Stimulated activated CD4-positive, alpha-beta T cell treated with anti-CD3 and anti-CD28 coated beads, Interleukin-12 subunit alpha, Interleukin-12 subunit beta, amount 100 ng/mL, for 24 hours (primary cell): ENCODE data around the gene GP9.

Source experiments
- DNase-seq, 2 experiments: peaks; one replicate each; pipeline ENCODE4 v3.0.0-alpha.2; 2020; ENCODE audit warnings: low read depth in 2 of 2

The GP9 gene

GRCh38 chr3:129060276-129061022, at the start of gene GP9:
Gene GP9 (plus strand): TSS chr3:129060779. CDS start chr3:129061740, 961 bp downstream.
- no peak for DNase-seq

DNA sequence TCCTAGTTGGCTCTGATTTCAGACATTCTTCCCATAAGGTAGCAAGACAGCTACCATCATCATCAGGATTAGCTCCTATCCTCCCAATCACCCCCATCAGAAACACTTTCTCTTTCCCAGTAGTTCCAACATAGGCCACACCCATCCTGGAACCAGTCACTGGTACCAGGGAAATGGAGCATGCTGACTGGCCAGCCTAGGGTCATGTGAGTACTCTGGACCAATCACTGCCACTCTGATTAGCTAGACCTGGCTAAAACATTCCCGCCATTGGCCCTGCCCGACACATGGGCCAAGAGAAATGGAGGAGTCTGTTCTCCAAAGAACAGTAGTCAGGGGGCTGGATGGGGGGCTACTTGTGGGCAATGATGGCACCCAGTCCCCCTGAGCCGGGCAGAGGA, 47.1 kb upstream of the GP9 start:
- DNase-seq: no peak

- DNase-seq: no peak
Observed at GRCh38 chr3:129014148-129014547, 46.4 kb upstream of the GP9 start.

- DNase-seq: no peak
Observed at GRCh38 chr3:129014793-129015345, 45.7 kb upstream of the GP9 start.

DNA sequence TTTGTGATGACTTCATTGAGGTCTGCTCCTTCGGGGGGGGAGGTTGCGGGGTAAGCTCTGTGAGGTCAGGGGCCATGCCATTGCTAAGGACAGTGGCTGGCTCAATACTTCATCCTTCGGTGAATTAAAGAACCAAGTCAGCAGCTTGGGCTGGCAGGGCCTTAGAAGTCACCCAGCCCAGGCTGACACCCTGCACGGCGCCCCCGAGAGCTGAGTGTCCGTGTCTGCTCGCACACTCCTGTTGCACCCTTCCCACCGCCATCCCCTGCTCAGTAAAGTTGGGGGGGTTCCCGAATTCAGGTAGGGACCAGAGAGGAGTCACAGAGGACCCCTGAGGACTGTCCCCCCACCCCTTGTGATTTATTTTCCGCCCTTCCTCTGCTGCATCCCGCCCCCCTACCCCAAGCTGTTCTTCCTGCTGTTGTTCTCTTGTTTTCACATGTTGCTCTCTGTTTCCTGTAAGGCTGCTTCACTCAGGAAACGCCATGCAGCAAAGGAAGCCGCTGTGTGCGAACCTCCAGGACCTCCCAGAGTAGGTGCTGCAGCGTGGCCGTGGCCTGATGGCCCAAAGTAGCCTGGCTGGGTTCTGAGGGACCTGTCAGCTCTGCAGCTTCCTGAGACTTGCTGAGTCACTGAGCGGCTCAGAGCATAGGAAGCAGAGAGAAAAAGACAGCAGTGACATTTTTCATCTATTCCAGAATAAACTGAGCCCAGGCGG, 45.0 kb upstream of the GP9 start:
- no peak for DNase-seq

DNA sequence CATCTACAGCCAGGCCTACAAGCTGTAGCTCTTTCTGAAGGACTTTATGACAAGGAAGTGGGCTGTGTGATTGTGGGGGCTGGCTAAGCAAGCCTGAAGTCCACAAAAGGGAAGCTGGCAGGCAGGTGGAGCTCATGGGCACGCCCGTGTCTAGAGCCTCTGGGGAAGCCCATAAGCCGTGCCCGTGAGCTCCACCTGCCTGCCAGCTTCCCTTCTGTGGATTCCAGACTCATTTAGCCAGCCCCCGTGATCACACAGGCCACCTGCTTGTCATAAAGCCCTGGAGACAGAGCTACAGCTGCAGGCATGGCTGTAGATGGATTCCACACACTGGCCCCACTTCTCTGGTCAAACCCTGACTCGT, 44.2 kb upstream of the GP9 start:
- DNase-seq: peak in 1 of 2 experiments; percentile 35

DNA sequence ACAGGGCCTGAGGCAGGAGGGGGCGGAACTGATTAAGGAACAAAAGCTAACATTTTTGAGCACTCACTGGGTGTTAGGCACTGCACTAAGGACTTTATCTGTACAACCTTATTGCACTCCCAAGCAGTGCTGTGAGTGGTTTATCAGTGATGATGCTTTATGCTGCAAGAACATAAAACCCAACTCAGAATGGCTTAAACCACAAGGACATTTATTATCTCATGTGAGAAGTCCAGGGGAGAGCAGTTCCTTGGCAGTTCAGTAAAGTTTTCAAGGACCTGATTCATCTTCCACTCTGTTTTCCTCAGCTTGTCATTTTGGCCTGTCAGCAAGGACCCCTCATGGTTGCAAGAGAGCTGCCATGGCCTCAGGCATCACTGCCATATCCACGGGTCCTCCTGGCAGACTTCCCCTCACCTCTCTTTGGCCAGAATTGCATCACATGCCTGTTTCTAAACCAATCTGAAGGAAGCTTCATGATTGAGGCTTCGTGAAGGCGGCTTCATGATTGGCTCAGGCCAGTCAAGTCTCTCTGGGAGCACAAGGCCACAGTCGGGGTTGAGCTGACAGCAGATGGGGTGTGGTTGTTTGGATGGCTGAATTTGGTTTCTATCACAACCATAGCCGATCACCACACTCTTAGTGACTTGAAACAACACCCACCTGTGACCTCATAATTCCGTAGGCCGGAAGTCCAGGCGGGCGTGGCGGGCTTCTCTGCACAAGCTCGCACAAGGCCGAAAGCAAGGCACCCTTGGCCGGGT, 43.7 kb upstream of the GP9 start:
- DNase-seq: no peak

GRCh38 chr3:129017484-129017899, 43.1 kb upstream of the GP9 start:
- DNase-seq: no peak

DNA sequence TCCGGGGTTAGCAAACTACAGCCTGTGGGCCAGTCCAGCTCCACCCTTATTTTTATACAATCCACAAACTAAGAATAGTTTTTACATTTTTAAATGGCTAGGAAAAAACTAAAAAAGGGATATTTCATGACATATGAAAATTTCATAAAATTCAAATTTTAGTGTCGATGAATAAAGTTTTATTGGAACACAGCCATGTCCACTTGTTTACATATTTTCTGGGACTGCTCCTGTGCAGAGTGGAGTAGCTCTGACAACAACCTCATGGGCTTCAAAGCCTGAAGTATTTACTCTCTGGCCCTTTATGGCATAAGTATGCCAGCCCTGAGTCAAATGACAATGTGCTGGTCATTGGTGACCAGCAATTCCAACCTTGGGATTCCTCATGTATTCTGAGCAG, 42.3 kb upstream of the GP9 start:
- no peak for DNase-seq

DNA sequence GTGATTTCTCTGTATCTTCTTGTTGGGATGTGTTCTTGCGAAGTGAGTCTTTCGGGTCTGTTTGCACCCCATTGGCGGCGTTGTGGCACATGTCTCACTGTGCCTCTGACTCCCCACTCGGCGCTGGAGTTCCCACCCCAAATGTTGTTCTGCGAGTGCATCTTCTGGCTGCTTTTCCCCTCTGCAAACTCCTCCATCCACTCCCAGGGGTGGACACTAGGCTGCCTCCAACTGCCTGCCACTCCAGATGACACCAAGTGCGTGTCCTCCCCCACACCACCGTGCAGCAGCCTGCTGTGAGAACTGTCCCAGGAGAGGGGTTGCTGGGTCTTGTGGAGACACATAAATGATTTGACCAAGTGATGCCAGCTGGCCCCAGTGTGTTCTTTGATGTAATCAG, 41.8 kb upstream of the GP9 start:
- DNase-seq: no peak

DNA sequence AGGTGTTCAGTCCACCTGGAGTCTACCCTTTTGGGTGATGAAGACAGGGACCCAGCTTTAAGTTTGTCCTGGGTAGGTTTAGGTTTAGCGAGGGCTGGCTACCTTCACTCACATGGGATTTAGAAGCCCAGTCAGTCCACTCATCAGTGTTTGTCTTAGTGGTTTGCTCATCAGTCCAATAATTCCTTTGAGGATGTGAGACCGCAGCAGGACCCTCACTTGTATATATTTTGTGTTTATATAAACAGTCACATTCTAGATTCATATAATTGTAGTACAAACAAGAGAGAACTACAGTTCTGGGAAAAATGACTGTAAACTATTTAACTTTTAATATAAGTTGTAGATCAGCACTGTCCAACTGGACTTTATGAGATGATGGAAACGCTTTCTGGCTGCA, 41.3 kb upstream of the GP9 start:
- DNase-seq: no peak

GRCh38 chr3:129020691-129021090, 39.9 kb upstream of the GP9 start:
- no peak for DNase-seq

GRCh38 chr3:129021140-129021551, 39.4 kb upstream of the GP9 start:
- DNase-seq: no peak

GRCh38 chr3:129022114-129023007, 38.2 kb upstream of the GP9 start:
- no peak for DNase-seq

DNA sequence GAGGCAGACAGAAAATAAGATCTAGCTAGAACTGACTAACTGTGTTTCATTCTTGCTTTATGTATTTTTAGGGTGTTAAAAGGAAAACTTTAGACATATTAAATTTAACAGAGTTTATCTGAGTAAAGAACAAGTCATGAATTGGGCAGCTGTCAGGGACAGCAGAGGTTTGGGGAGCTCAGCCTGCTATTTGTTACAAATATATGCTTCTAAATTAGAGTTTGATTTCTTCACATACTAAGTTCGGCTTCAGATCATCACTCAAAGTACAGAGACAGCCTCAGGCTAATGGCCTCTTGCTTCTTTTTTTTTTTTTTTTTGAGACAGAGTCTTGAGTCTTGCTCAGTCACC, 37.6 kb upstream of the GP9 start:
- DNase-seq: no peak

DNA sequence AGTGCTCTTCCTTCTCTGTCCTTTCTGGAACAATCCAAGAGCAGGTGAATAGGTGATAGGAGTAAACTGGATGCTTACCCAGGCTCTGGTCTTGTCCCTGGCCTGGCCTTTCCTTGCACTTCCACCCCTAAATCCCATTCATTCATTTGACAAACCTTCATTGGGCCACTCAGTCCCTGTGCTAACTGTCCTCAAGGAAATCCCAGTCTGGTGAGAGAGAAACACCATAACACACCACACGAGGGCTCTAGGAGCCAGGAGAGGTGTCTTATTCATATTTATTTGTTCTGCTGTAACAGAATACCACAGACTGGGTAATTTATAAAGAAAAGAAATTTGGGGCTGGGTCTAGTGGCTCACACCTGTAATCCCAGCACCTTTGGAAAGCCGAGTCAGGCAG, 36.7 kb upstream of the GP9 start:
- DNase-seq: no peak

- DNase-seq: no peak
Observed at GRCh38 chr3:129025108-129025507, 35.5 kb upstream of the GP9 start.

GRCh38 chr3:129025691-129026435, 34.7 kb upstream of the GP9 start:
- DNase-seq: no peak

- DNase-seq: peak; percentile 81 to 83
Observed at GRCh38 chr3:129026728-129027543, 33.6 kb upstream of the GP9 start.

DNA sequence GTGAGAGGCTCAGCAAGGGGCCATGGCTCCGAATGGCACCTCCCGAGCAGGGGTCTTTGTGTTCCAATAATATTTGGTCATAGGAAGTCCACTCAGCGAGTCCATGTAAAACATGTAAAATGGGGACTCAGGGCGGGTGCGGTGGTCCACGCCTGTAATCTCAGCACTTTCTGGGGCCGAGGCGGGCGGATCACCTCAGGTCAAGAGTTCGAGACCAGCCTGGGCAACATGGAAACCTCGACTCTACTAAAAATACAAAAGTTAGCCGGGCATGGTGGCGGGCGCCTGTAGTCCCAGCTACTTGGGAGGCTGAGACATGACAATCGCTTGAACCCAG, 33.1 kb upstream of the GP9 start:
- no peak for DNase-seq
